CD4-positive, CD25-positive, alpha-beta regulatory T cell (primary cell): Measurements from ENCODE around the gene DEFB115. TPM values are rescaled to one million over a fixed set of nuclear protein-coding genes. Genes with fewer than 3 reads are reported as not detected.
"Not testable (repeated sequence)": the region's sequence is repeated elsewhere in the genome, so short reads cannot be mapped to it uniquely, and the experiment has no call there.

Experiments
- ATAC-seq, 2 donors: fragments of 150-1000 bp; cut with Tn5 transposase; one replicate each; pipeline ENCODE4 v1.10.0; 2021; ENCODE audit warnings: low read depth in 2 of 2, moderate number of reproducible peaks in 2 of 2, moderate library complexity in 1 of 2
- DNase-seq, 3 donors: peaks; one replicate each; pipeline versions ENCODE4 v3.0.0 to v3.0.0-alpha.2; 2012 to 2022; ENCODE audit warnings: mixed read lengths in 1 of 3
- H3K27ac ChIP-seq: one replicate; pipeline ENCODE4 v1.7.0; 2013; ENCODE audit warnings: mild to moderate bottlenecking, low read length; ENCODE audit not compliant: insufficient read depth, poor library complexity, severe bottlenecking
- H3K27me3 ChIP-seq: one replicate; pipeline ENCODE4 v1.7.0; 2013; ENCODE audit warnings: low read length; ENCODE audit not compliant: control insufficient read depth, insufficient read depth
- H3K36me3 ChIP-seq: one replicate; pipeline ENCODE4 v1.7.0; 2013; ENCODE audit warnings: mild to moderate bottlenecking, low read length, moderate library complexity; ENCODE audit not compliant: control insufficient read depth, insufficient read depth
- H3K4me1 ChIP-seq: 2 replicates; pipeline ENCODE4 v1.7.0; 2013; ENCODE audit warnings: mild to moderate bottlenecking, low read length; ENCODE audit not compliant: insufficient read depth, control insufficient read depth, poor library complexity, severe bottlenecking
- H3K4me3 ChIP-seq: one replicate; pipeline ENCODE4 v1.7.0; 2013; ENCODE audit warnings: low read depth, mild to moderate bottlenecking, low read length, moderate library complexity
- H3K9me3 ChIP-seq, 2 experiments: 1 replicate in 1 of 2; 2 replicates in 1 of 2; pipeline ENCODE4 v1.7.0; 2013; ENCODE audit warnings: low read length in 2 of 2, mild to moderate bottlenecking in 1 of 2, moderate library complexity in 1 of 2; ENCODE audit not compliant: control insufficient read depth in 2 of 2
- H3K27ac Mint-ChIP-seq, 3 donors: one replicate each; pipeline ENCODE4 v1.8.0; 2020 to 2022; ENCODE audit warnings: mild to moderate bottlenecking in 3 of 3, mixed read lengths in 3 of 3, moderate library complexity in 2 of 3
- H3K27me3 Mint-ChIP-seq: one replicate; pipeline ENCODE4 v1.8.0; 2022; ENCODE audit warnings: mild to moderate bottlenecking, mixed read lengths
- H3K36me3 Mint-ChIP-seq: one replicate; pipeline ENCODE4 v1.8.0; 2020; ENCODE audit warnings: mixed read lengths
- H3K4me1 Mint-ChIP-seq, 4 donors: one replicate each; pipeline ENCODE4 v1.8.0; 2020 to 2022; ENCODE audit warnings: mixed read lengths in 4 of 4, mild to moderate bottlenecking in 1 of 4
- H3K4me3 Mint-ChIP-seq, 4 donors: one replicate each; pipeline ENCODE4 v1.8.0; 2020 to 2022; ENCODE audit warnings: mild to moderate bottlenecking in 4 of 4, mixed read lengths in 4 of 4, moderate library complexity in 3 of 4
- H3K9me3 Mint-ChIP-seq, 7 donors: one replicate each; pipeline ENCODE4 v1.8.0; 2020 to 2022; ENCODE audit warnings: mixed read lengths in 7 of 7, mild to moderate bottlenecking in 3 of 7, moderate library complexity in 2 of 7
- polyA plus RNA-seq, 4 donors: library from polyadenylated mRNA; unstranded; fragments of 300-500 nt; fragmentation: Illumina TruSeq; gene quantifications; one replicate each; pipeline ENCODE4 v1.2.3, GENCODE V29; 2021
- total RNA-seq: library from RNA; stranded (reverse); gene quantifications from one replicate; pipeline ENCODE4 v1.2.3, GENCODE V29; 2022

DEFB115 gene
- total and polyA plus RNA-seq, 5 donors from 2014 or later, result not detected

DNA sequence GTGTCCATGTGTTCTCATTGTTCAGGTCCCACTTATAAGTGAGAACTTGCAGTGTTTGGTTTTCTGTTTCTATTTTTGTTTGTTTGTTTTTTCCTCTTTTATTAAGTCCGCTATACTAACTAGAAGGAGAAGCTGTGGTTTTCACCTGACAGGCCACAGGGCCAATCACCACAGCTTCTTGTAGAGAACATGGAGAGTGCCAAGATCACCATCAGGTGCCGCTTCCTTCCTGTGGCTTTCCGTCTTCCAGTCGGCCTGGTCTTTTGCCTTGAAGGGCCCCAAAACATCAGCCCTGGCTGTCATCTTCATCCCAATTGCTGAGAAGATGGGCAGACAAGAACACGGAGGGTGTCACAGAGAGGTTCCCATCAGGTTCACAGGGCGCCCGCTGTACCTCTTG lies 27.5 kb downstream of the DEFB115 start:
- ATAC-seq, result not testable (repeated sequence)

DNA sequence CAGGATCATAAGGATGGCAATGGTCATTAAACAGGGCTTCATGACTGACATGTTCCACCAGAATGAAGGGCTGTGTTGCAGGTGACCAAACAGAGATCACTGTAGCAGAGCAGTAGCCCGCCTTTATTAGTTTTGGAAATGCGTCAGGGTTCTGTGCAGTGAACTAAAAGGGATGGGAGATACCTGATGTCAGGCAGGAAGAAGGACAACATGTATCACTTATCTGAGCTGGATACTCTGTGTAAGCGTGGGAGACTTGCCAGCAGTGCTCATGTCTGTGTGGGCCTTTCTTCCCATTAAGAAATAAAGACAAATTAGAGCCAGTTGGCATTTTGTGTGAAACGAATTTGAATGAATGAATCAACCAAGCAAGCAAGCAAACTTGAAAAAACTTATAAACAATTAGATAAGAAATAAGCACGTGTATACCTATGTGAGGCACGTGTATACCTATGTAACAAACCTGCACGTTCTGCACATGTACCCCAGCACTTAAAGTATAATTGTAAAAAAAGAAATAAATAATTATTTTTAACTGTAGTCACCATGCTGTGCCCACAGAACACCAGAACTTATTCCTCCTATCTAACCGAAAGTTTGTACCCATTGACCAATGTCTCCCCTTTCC lies 51.2 kb downstream of the DEFB115 start, which contains the start of gene DEFB116:
TSS of gene DEFB116 (minus strand) at position 51 of the 628 bp plus-strand sequence. CDS start at position 51, 0 bp downstream.
- no peak for ATAC-seq
- no peaks in the 10 kb centered on the region for H3K27me3 Mint-ChIP-seq
- H3K27ac Mint-ChIP-seq, result no peak within 1 kb of the TSS

More for the DNA sequence above, 27.5 kb downstream of the DEFB115 start:
- peaks cover 0 to 21% (median 18%) of the 10 kb centered on the region in 7 donors for H3K9me3 Mint-ChIP-seq
- not testable (repeated sequence) for H3K9me3 ChIP-seq, H3K27ac Mint-ChIP-seq, H3K4me1 ChIP-seq, H3K27ac ChIP-seq, H3K4me1 Mint-ChIP-seq, H3K4me3 Mint-ChIP-seq, H3K27me3 ChIP-seq, H3K36me3 ChIP-seq, H3K4me3 ChIP-seq, H3K27me3 Mint-ChIP-seq, H3K36me3 Mint-ChIP-seq, DNase-seq

More for the DNA sequence above, 51.2 kb downstream of the DEFB115 start, which contains the start of gene DEFB116:
- DNase-seq, result no peak
- H3K4me3 Mint-ChIP-seq, result no peak within 1 kb of the TSS
- H3K36me3 Mint-ChIP-seq, result no peaks in the 10 kb centered on the region
- H3K9me3 Mint-ChIP-seq, result peaks cover 0 to 4% (median 0%) of the 10 kb centered on the region in 7 donors
- Histone ChIP-seq H3K9me3 (no peaks in the 10 kb centered on the region), H3K27ac (no peak within 1 kb of the TSS), H3K4me3 (no peak within 1 kb of the TSS), H3K4me1 (no peaks in the 10 kb centered on the region), H3K27me3 (no peaks in the 10 kb centered on the region), H3K36me3 (no peaks in the 10 kb centered on the region)
- no peaks in the 10 kb centered on the region for H3K4me1 Mint-ChIP-seq

Other genes starting within 250 kb of the DEFB115 start
- gene DEFB116, start 50.9 kb downstream of the DEFB115 start, total RNA-seq, result not detected
- gene DEFB116, start 50.9 kb downstream of the DEFB115 start, polyA plus RNA-seq, result not detected
- not detected for gene DEFB118, start 110.9 kb downstream of the DEFB115 start, total RNA-seq
- not detected for gene DEFB118, start 110.9 kb downstream of the DEFB115 start, polyA plus RNA-seq
- not detected for gene DEFB119, start 132.9 kb downstream of the DEFB115 start, total RNA-seq
- not detected for gene DEFB119, start 132.9 kb downstream of the DEFB115 start, polyA plus RNA-seq
- gene DEFB121, start 148.6 kb downstream of the DEFB115 start, total RNA-seq, result not detected
- gene DEFB121, start 148.6 kb downstream of the DEFB115 start, polyA plus RNA-seq, result not detected
- gene DEFB123, start 183.0 kb downstream of the DEFB115 start, total RNA-seq, result not detected
- not detected for gene DEFB123, start 183.0 kb downstream of the DEFB115 start, polyA plus RNA-seq
- gene DEFB124, start 217.5 kb downstream of the DEFB115 start, total RNA-seq, result not detected
- gene DEFB124, start 217.5 kb downstream of the DEFB115 start, polyA plus RNA-seq, result not detected
- not detected for gene REM1, start 217.6 kb downstream of the DEFB115 start, total RNA-seq
- gene REM1, start 217.6 kb downstream of the DEFB115 start, polyA plus RNA-seq, result not detected